ENCODE data around the gene ARHGEF10L.

The ARHGEF10L gene

GRCh38 chr1:17637055-17637454 is 97.6 kb downstream of the ARHGEF10L start:
- no peak for DNase-seq

GRCh38 chr1:17639703-17640340 is 100.3 kb downstream of the ARHGEF10L start:
- peak; percentile 31 to 63 (median 58) for DNase-seq

GRCh38 chr1:17640393-17640792 is 100.9 kb downstream of the ARHGEF10L start:
- peak; percentile 24 to 64 (median 58) for DNase-seq

GRCh38 chr1:17640975-17641374 is 101.5 kb downstream of the ARHGEF10L start:
- no peak for DNase-seq

DNA sequence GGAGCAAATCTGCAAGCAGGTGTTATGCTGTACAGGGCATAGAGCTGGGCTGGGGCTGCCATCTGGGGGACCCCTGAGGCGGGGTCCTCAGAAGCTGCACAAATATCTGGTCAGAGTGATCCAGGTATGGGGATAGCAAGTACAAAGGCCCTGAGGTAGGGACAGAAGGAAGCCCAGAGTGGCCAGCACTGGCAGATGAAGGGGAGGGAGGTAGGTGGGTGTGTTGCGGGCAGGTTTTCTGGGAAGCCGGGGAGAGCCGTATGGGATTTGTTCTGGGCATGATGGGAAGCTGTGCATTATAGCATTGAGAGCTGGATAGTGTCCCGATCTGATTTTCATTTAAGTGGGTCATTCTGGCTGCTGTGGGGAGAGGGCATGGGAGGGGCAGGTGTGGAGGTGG is 102.7 kb downstream of the ARHGEF10L start:
- no peak for DNase-seq

GRCh38 chr1:17642943-17643342 is 103.4 kb downstream of the ARHGEF10L start:
- no peak for DNase-seq

DNA sequence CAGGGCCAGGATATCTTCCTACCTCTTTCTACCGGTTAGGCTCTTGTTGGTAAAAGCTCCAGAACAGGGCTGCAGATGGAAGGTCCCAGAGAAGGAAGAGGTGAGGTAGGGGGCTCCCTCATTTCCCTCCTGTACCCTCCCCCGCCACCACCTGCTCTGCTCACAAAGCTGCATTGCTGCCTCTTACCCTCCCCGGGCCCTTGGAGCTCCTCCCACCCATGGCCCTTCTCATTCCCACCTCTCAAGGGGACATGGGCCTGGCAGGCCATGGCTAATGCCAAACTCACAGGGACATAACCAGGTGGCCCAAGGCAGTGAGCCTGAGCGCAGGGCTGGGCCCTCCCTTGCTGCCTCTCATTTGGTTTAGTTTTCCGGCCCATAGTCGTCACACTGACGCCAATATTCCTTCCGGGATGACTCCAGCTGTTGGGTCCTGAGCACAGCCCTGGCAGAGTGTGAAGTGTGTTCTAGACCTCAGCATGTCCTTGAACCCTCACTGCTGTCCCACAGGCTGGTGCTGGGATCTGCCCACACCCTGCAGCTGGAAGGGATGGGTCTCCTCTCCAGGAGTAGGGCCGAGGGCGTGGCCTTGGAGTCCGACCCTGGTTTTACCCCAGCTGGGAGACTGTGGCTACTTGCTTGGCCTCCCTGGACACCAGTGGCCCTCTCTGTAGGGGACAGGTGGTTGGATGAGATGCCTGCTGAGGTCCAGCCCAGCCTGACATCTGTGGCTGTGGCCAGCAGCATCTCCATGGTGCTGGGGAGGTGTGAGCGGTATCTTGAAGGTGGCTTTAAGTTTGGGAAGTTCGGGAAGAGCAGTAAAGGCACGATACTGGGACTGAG is 104.6 kb downstream of the ARHGEF10L start:
- DNase-seq = no peak

- no peak for DNase-seq
Observed at GRCh38 chr1:17645068-17645911, 105.8 kb downstream of the ARHGEF10L start.

GRCh38 chr1:17646444-17647280 is 107.2 kb downstream of the ARHGEF10L start:
- no peak for DNase-seq

DNA sequence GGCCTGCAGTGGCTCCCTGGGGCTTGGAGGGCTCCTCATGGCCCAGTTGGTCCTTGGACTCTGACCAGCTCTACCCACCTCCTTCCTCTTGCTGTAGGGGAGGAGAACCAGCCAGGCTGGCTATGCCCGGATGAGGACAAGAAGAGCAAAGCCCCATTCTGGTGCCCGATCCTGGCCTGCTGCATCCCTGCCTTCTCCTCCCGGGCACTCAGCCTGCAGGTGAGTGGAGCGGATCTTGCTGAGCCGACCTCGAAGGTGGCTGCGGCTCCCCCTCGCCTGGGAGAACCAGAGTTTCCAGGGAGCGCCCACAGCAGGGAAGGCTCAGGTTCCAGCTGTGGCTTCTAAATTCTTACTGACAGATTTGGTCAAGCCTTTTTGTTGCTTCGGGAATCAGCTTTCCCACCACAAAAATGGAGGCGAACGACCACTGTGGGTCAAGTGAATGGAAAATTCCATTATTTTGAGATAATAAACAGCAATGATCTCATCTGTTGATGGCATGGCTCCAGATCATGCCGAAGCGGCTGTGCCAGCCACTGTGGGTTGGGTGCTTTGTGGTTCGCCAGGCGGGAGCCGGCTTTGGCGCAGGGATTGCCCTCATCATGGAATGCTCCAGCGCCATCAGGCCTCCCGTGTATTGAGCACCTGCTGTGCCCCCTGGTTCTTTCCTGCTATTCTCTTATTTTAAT is 109.1 kb downstream of the ARHGEF10L start:
- DNase-seq = no peak

- no peak for DNase-seq
Observed at GRCh38 chr1:17649371-17650106, 110.0 kb downstream of the ARHGEF10L start.

GRCh38 chr1:17653276-17653675 is 113.8 kb downstream of the ARHGEF10L start:
- DNase-seq = no peak

DNA sequence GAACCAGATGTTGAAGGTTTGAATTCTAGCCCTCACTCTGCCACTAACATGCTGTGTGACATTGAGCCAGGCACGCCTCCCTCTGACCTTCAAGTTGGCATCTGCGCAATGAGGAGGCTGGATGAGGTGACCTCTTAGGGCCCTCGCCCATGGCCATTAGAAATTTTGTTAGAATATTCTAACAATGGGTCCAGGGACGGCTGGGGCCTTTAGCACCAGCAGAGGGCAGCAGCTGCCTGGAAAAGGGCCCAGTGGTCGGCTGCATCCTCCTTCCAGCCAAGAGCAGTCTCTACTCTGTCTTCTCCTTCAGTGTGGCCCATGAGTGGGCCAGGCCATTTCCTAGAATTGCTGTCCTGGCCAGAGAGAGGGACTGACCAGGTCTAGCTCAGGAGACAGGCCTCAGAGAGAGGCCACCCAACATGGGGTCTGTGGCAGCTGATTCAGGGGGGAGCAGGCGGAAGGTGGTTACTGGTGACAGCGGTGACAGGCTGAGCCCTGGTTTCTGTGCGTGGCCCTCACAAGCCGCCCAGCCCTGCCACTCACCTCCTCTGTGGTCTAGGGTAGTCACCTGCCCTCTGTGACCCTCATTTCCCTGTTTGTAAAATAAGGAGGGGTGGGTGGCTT is 114.3 kb downstream of the ARHGEF10L start:
- peak; percentile 58 to 76 (median 64) for DNase-seq

- no peak for DNase-seq
Observed at GRCh38 chr1:17654519-17654918, 115.0 kb downstream of the ARHGEF10L start.

DNA sequence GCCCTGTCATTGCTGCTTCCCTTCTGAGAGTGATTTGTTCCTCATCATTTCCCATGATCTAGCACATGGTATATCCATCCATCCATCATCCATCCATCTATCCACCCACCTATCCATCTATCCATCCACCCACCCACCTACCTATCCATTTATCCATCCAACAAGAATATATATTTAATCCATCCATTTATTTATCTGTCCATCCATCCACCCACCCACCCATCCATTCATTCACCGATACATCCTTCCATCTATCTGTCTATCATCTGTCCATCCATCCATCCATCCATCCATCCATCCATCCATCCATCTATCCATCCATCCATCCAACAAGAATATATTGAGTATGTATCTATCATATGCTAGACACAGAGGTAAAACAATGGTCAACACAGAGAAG is 115.7 kb downstream of the ARHGEF10L start:
- DNase-seq = no peak

GRCh38 chr1:17655922-17656321 is 116.4 kb downstream of the ARHGEF10L start:
- no peak for DNase-seq

GRCh38 chr1:17657436-17657835 is 117.9 kb downstream of the ARHGEF10L start:
- no peak for DNase-seq

- DNase-seq = peak; percentile 63 to 83 (median 76)
Observed at GRCh38 chr1:17658837-17659236, 119.3 kb downstream of the ARHGEF10L start.

DNA sequence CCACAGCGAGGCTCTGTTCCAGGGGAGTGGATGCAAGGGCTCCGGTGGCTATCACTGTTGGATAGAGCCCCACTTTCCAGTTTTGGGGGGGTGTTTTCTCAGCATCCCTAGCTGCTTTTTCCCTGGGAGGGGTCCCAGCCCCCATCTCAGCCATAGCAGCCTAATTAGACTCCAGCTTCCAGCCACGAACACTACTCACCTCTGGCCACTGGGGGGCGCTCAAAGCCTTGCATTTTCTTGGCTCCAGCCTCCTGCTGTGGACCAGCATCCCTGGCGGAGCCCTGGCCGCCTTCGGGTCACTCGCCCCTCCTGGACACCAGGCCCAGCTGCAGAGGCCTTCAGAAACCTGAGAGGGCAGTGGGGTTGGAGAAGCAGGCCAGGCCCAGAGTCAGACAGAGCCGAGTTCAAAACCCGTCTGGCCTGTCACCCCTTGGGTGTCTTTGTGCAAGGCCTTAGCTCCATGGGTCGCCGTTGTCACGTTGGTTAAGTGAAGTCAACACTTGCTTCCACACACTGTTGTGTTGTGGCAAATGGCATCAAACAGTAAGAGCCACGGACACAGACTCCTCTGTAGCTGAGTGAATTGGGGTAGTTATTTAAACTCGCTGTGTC is 122.2 kb downstream of the ARHGEF10L start:
- DNase-seq = peak; percentile 65 to 84 (median 76)

DNA sequence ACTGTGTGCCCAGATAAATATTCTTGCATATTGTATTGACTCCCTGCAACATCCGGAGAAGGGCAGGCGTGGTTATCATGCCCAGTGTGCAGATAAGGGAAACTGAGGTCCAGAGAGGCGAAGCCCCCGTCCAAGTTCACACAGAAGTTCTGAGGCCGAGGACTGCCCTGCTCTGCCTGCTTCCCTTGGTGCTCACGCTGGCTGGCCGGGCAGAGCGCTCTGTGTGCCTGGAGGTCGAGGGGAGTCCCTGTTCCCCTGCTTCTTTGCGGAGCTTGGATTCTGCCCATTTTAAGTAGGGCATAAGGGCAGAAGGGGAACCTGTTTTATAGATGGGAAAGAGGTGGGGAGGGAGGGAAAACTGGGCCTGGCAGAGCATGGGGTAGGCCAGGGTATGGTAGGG is 122.8 kb downstream of the ARHGEF10L start:
- no peak for DNase-seq
